D341Med (cell line): ENCODE measurements around the gene NUBPL.

Source experiments
- DNase-seq: peaks from one replicate; pipeline ENCODE4 v3.0.0; 2012; ENCODE audit warnings: low spot score

The NUBPL gene, protein sequence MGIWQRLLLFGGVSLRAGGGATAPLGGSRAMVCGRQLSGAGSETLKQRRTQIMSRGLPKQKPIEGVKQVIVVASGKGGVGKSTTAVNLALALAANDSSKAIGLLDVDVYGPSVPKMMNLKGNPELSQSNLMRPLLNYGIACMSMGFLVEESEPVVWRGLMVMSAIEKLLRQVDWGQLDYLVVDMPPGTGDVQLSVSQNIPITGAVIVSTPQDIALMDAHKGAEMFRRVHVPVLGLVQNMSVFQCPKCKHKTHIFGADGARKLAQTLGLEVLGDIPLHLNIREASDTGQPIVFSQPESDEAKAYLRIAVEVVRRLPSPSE

DNA sequence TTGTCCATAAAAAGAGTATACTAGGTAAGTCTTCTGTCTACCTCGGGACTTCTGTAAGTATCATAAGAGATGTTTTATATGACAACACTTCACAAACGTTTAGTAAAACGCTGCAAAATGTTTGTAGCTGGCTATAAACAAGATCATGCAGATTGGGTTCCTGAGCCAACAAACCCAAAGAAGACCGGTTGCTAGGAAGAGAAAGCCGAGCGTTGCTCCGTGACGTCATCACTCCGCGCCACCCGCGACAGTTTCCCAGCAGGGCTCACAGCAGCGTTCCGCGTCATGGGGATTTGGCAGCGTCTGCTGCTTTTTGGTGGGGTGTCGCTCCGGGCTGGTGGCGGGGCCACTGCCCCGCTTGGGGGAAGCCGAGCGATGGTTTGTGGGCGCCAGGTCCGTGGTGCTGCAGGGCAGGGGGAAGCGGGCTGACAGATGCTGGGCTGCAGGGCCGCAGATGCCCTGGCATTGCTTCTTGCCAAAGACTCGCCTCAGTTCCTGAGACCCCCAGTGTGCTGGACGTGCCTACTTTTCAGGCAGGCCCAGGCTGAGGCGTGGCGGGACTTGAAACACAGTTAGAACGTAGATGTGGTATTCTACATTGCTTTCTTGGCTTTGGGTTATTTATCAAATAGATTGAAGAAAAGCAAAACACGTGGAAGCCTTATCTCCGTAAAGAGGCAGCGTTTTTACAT is at the start of gene NUBPL:
Gene NUBPL, plus strand, starts transcription at position 250 of the 692 bp plus-strand sequence. Its CDS starts 36 bp downstream, at position 286.
- DNase-seq: peak; percentile 94

DNA sequence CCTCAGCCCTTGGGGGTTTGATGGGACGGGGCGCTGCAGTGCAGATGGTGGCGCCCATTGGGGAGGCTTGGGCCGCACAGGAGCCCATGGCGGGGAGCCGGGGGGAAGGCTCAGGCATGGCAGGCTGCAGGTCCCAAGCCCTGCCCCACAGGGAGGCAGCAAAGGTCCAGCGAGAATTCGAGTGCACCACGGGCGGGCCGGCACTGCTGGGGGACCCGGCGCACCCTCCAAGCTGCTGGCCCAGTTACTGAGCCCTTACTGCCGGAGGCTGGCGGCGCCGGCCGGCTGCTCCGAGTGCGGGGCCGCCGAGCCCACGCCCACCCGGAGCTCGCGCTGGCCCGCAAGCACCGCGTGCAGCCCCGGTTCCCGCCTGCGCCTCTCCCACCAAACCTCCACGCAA is 34.1 kb upstream of the NUBPL start:
- no peak for DNase-seq

DNA sequence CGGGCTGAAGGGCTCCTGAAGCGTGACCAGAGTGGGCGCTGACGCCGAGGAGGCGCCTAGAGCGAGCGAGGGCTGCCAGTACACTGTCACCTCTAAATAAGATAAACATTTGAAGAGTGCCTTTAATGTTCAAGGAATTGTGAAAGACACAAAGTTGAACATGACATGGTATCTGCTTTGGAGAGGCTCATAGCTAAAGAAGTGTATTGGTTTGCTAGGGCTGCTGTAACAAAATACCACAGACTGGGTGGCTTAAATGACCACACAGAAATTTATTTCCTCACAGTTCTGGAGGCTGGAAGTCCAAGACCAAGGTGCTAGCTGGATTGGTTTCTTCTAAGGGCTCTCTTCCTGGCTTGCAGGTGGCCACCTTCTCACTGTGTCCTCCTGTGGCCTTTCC is 33.7 kb upstream of the NUBPL start:
- no peak for DNase-seq

DNA sequence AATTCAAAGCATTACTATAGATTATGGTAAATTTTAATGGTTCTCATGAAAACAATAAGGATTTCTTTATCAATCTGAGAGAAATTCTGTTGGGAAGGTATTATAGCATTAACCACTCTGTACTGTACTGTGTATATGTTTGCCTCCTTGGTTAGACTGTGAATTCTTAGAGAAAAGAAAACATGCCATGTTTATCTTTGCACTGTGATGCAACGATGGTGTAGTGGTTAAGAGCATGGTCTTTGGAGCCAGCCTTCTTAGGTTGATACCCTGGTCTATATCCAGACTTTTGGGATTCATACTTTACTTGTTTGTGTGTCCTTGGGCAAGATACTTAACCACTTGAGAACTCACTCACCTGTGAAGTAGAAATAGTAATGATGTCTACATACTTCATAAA is 32.2 kb upstream of the NUBPL start:
- no peak for DNase-seq

DNA sequence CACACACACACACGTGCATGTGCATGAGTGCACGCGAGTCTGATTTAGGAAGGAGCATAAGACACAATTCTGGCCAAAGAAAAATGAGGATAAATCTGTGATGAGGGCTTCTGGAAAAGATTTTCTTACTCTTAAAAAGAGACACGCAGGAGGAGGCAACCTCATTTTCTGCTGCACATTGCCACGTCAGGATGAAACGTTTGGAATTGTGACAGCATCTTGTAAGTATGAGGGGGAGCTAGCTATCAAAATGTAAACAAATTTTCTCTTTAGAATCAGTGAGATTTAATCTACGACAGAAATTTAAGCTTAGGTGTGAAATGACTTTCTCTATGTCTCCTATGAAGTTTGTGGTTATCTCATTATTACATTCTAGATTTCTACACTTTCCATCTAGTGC is 31.1 kb upstream of the NUBPL start:
- DNase-seq: no peak

DNA sequence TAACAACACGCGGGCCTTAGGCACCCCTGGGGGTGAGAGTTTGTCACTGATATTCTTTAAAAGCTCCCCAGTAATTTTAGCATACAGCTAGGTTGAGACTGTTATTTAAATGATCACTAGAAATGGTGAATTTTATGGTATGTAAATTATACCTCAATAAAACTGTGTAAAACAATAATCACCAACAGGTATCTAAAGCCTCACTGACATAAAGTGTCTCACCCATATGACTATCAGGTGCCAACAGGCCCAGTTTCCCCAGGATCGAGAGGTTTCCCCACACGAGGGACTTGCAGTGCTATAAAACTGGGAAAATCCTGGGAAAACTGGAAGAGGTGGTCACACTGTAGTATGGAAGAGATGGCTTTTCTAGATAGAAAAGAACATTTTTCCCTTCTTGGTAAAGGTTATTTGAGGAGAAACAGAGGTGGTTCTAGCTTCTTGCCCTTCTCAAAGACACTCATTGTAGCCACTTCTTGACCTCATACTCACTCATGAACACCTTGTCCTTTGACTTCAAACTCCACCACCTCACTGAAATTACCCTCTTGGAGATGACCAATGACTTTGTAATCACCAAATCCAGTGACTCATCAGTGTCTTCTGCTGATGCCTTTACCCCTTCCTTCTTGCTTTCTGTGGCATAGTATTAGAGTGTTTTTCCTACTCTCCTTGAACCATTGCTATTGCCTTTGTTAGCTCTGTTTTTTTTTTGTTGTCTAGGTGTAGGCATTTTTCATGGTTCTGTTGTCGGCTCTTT is 24.8 kb upstream of the NUBPL start:
- DNase-seq: no peak

DNA sequence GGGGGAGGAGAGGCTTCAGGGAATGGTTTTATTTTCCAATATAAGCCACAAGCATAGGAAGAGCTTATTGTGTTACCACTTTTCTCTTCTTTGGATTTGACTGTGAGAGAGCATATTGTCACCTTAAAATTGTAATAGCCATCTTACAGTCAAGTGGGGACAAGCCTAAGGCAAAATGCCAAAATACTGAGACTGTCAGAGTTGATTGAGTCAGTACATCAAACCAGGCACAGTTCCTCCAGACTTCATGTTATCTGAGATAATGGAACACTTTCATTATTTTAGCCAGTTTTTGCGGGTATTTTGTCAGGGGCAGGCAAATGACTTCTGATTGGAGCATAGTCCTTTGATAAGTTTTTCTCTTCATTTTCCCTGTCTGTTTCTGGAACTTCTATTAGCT is 19.5 kb upstream of the NUBPL start:
- DNase-seq: no peak

DNA sequence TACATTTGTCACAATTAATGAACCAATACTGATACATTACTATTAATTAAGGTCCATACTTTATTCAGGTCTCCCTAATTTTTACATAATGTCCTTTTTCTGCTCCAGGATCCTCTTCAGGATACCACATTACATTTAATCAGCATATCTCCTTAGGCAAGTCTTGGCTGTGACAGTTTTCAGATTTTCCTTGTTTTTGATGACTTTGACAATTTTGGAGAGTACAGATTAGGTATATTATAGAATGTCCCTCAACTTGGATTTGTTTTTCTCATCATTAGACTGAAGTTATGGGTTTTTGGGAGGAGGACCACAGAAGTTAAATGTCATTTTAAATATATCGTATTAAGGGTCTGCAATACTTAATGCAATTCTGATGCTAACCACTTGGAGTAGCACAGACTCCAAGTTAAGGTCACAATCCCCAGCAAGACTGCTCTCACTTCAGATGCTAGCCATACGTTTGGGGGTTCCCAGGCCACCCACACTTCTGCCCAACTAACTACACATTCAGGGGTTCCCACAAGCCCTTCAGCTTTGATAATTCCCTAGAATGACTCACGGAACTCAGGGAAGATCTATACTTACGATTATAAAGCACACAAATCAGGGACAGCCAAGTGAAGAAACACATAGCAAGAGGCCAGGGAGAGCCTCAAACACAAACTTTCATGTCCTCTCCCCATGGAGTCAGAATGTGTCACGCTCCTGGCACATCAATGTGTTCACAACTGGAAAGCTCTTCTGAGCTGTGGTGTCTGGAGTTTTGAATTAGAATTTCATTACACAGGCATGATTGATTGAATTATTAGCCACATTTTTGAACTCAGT is 17.0 kb upstream of the NUBPL start:
- DNase-seq: no peak

DNA sequence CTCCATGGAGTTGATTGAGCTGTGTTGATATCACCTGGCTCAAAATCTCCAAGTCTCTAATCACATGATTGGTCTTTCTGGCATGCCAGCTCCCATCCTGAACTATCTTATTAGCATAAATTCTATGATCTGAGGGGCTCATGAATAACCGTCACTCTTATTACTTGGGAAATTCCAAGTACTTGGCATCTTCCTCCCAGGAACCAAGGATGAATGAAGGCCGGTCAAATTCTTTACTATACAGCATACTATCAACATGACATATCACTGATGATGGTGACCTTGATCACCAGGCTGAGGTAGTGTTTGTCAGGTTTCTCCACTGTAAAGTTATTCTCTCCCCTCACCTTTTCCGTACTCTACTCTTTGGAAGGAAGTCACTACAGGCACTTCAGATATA is 16.4 kb upstream of the NUBPL start:
- DNase-seq: no peak

DNA sequence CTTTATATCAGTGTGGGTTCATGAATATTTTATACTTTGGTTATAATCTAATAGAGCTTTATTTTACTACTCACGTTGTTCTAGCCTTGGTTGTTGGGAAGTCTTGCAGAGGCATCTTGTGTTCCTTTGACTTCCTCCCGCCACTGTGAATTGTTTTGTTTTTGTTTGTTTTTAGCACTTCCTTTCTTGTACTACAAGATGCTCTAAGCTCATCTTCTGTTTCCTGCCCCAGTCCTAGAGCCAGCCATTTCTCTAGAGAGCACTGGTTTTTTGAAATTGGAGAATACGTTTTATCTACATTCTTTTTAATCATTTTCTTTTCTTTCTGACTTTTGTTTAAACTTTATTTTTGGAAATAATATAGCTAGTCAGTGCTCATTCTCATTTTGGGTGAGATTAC is 15.9 kb upstream of the NUBPL start:
- no peak for DNase-seq

DNA sequence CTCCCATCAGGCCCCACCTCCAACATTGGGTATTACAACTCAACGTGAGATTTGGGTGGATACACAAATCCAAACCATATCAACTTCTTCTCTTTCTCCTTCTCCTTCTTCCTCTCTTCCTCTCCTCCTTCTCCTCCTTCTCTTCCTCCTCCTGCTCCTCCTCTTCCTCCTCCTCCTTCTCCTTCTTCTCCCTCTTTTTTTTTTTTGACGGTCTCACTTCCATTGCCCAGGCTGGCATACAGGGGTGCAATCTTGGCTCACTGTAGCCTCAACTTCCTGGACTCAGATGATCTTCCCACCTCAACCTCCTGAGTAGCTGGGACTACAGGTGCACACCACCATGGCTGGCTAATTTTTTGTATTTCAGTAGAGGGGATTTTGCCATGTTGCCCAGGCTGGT is 11.4 kb upstream of the NUBPL start:
- DNase-seq: no peak

DNA sequence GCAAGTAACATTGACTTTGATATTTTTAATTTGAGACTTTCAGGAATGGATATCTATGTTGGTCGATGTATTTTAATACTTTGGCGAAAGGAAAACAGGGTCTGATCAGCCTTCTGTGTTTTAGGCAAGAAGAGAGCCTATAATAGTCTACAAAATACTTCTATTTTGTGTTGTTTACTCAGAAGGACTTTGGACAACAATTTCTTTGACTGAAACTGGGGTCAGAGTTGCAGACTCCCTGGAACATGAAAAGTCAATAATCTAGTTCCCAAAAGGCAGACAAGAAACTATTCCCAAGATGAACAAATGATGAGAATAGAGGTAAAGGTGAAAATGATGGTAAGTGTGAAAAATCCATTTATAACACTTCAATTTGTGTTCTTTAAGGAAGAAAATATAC is 10.6 kb upstream of the NUBPL start:
- no peak for DNase-seq

DNA sequence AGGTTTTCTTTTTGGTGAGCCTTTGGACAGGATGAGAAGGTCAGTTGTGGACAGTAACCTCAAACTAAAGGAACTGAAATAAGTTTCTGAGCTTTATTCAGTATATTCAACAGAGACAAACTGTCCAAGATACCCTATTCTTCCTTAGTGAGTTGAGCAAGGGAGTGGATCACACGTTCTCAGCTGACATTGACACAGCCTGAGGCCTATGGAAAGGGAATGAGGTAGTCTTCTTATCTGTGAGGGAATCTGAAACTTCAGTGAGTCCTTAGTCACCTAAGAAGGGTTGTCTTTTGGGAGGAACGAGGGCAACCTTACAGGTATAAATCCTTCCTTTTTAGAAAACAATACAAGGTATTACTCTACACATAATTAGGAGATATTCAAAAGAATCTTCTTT is 5.0 kb upstream of the NUBPL start:
- no peak for DNase-seq

DNA sequence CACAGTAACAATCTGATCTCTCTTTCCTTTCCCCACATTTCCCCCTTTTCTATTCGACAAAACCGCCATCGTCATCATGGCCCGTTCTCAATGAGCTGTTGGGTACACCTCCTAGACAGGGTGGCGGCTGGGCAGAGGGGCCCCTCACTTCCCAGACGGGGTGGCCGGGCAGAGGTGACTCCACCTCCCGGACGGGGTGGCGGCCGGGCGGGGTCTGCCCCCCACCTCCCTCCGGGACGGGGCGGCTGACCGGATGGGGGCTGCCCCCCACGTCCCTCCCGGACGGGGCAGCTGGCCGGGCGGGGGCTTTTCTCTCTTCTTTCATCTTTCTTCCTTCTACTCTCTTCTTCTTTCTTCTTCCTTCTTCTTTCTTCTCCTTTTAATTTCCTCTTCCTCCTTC is 1.3 kb upstream of the NUBPL start:
- DNase-seq: no peak

DNA sequence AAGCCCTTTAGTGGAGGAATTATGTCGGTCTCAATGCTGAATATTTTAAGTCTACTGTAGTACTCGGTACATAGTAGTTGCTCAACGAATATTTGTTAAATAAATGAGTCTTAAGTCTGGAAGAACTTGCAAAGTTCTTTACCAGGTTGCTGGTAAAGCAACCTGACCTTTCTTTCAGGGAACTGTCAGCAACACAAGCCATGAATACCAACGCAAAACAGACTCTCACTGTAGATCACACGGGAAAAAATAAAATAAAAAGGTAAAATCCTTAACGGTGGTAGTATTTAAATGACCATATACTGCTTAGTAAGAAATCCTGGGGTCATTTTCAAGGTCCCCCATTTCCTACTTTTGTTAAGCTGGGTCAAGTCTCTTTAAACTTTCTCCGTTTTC is 447 bp upstream of the NUBPL start:
- DNase-seq: no peak

DNA sequence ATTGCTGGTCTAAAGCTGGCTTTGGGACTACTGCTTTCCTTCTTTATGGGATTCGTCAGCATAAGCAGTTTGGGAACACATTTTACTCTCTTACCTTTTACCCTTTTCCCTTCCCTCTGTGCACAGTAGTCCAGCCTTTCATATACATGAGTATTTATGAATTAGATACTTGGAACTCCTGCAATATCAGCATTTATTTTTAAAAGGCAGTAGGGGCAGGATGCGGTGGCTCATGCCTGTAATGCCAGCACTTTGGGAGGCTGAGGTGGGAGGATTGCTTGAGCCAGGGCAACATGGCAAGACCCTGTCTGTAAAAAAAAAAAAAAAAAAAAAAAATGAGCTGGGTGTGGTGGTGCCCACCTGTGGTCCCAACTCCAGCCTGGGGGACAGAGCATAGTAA is 3.0 kb downstream of the NUBPL start:
- no peak for DNase-seq

DNA sequence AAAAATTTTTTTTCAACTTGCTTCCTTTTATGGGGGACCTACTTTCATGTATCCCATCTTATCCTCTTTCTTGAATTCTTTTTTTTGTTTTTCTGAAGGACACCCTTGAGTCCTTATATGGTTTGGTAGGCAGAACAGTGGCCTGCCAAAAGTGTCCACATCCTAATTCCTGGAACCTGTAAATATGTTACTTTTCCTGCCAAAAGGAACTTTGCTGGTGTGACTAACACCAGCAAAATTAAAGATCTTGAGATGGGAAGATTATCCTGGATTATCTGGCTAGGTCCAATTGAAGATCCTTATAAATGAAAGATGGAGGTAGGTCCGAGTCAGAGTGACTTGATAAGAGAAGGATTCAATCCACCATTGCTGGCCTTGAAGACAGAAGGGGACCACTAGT is 5.3 kb downstream of the NUBPL start:
- no peak for DNase-seq

DNA sequence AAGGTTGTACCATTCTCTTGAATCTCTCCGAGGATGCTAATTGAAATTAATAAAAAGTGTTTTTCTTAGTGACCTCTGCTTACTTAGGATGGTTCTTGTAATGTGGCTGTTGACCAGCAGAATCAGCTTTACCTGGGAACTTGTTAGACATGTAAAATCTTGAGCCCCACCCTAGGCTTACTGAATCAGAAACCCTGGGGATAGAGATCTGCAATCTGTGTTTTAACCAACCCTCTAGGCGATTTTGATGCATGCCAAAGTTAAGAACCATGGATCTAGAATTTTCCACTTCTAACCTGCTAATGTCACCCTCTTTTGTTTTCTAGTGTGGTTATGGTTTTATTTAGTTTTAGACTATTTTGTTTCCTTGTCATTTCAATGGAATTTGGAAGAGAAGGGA is 6.5 kb downstream of the NUBPL start:
- DNase-seq: no peak

DNA sequence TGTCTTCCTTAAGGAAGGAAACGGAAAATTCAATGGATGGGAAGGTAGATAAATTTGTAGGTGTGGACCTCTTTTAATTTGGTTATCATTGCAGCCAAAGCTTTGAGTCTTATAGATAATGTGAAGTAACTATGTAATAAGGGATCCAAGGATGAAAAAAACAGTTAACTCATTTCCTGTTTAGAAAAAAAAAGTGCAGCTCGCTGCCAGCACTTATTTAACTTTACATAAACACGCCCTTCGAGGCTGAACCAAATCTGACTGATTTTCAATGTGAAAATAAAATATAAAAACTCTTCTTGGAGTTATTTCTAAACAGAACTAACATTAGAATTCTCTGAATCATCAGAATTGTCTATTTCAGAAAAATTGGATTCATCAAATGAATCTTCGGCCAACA is 7.0 kb downstream of the NUBPL start:
- DNase-seq: no peak

DNA sequence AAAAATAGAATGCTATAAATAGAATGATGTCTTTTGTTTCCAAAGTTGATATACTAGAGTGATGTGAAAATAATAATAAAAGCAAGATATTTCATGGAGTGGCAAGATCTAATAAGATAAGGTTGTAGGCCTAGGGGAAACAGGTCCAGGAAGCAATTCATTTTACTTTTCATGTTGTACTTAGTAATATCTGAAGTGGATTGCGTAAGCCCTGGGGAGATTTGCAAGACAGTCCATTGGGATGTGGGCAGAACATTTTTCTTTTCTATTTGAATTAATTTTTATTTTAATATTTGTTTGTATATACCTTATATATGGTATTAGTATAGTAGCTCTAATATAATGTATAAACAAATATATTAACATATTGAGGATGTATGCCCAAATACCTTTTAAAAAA is 7.5 kb downstream of the NUBPL start:
- DNase-seq: no peak

DNA sequence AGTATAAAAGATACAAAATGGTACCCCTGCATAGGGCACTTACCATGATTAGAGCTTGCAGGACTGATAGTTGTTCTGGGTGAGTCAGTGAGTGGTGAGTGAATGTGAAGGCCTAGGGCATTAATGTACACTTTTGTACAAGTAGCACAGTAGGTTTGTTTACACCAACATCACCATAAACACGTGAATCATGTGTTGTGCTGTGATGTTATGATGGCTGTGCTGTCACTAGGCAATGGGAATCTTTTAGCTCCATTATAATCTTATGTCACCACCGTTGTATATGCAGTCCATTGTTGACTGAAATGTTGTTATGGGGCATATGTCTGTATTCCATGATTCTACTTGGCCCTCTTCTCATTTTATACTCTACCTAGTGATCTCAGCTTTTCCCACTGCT is 11.8 kb downstream of the NUBPL start:
- no peak for DNase-seq

DNA sequence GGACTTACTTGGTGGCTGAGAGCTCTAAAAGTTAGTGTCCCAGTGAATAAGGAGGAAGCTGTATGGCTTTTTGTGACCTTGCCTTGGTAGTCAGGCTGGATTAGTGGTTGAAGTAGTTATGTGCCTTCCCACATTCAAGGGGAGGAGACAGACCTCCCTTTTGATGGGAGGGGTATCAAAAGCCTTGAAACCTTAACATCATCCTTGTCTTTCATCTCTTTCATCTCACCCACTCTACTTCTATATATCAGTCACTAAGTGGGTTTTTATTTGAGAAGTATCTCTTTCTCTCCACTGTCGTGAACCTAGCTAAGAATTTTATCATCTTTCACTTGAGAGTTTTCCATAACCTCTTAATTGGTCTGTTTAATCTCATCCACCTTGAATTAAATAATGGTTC is 15.7 kb downstream of the NUBPL start:
- no peak for DNase-seq
